H1 (cell line): ENCODE measurements around the gene GDAP2. TPM values are rescaled to one million over a fixed set of nuclear protein-coding genes. Genes with fewer than 3 reads are reported as not detected.

Experiments used
- CTCF ChIA-PET: fragments of 300-600 bp; sonication (Branson Sonifier 250); formaldehyde crosslinking; loops from one replicate; lab custom pipeline; 2021; ENCODE audit not compliant: partially characterized antibody; lab: Charles Lee
- POLR2A ChIA-PET: fragments of 300-600 bp; sonication (Branson Sonifier 250); formaldehyde crosslinking; loops from one replicate; lab custom pipeline; 2021; ENCODE audit warnings: inconsistent platforms; ENCODE audit not compliant: partially characterized antibody; lab: Charles Lee
- DNase-seq, 2 experiments: peaks; one replicate each; pipeline versions ENCODE4 v3.0.0 to v3.0.0-alpha.2; 2010 to 2022; ENCODE audit warnings: low spot score in 2 of 2, low read depth in 1 of 2, mixed read lengths in 1 of 2
- FAIRE-seq: peaks from 2 replicates; lab custom pipeline; 2011; peaks lifted over from hg19 to GRCh38; lab: Jason Lieb, UNC
- H2AFZ ChIP-seq: 2 replicates; pipeline ENCODE4 v1.8.1; 2012; ENCODE audit warnings: low read length, inconsistent platforms
- H2AK5ac ChIP-seq: 2 replicates; pipeline ENCODE4 v1.6.1; 2013; ENCODE audit warnings: low read depth, low read length
- H2BK120ac ChIP-seq: replicated peaks from 2 replicates; pipeline ENCODE3; 2013; ENCODE audit warnings: low read depth, low read length, inconsistent platforms
- H2BK12ac ChIP-seq: 2 replicates; pipeline ENCODE4 v1.6.1; 2013; ENCODE audit warnings: low read depth, low read length
- H2BK15ac ChIP-seq: 2 replicates; pipeline ENCODE4 v1.6.1; 2013; ENCODE audit warnings: low read length
- H2BK20ac ChIP-seq: 2 replicates; pipeline ENCODE4 v1.6.1; 2013; ENCODE audit warnings: low read length
- H2BK5ac ChIP-seq: 2 replicates; pipeline ENCODE4 v1.6.1; 2013; ENCODE audit warnings: low read depth, low read length
- H3K14ac ChIP-seq: 2 replicates; pipeline ENCODE4 v1.6.1; 2013; ENCODE audit warnings: inconsistent platforms; ENCODE audit not compliant: insufficient read length
- H3K18ac ChIP-seq: 2 replicates; pipeline ENCODE4 v1.6.1; 2013; ENCODE audit warnings: low read length; ENCODE audit errors: extremely low read depth
- H3K23ac ChIP-seq: 2 replicates; pipeline ENCODE4 v1.6.1; 2013; ENCODE audit warnings: inconsistent platforms; ENCODE audit not compliant: insufficient read length
- H3K23me2 ChIP-seq: 2 replicates; pipeline ENCODE4 v1.6.1; 2013; ENCODE audit warnings: low read depth, low read length
- H3K27ac ChIP-seq: 2 replicates; pipeline ENCODE4 v1.6.1; 2011; ENCODE audit warnings: low read depth, low read length, inconsistent platforms
- H3K27me3 ChIP-seq, 4 experiments: replicated peaks in 1 of 4; 1 replicate in 1 of 4; 2 replicates in 3 of 4; pipeline versions ENCODE4 v1.6.1 to v1.8.1; 2011 to 2013; ENCODE audit warnings: low read length in 3 of 4, mild to moderate bottlenecking in 3 of 4, inconsistent platforms in 2 of 4, mixed read lengths in 2 of 4, moderate library complexity in 1 of 4; ENCODE audit not compliant: control insufficient read depth in 3 of 4, insufficient read depth in 3 of 4; ENCODE audit errors: extremely low read depth in 1 of 4
- H3K36me3 ChIP-seq, 4 experiments: 2 replicates each; pipeline versions ENCODE4 v1.6.1 to v1.8.1; 2011 to 2013; ENCODE audit warnings: mild to moderate bottlenecking in 4 of 4, low read length in 3 of 4, moderate library complexity in 2 of 4, control low read depth in 1 of 4, inconsistent platforms in 1 of 4; ENCODE audit not compliant: insufficient read depth in 4 of 4, control insufficient read depth in 2 of 4
- H3K4ac ChIP-seq: replicated peaks from 2 replicates; pipeline ENCODE3; 2013; ENCODE audit warnings: low read length, low read depth, mixed read lengths, inconsistent platforms; ENCODE audit not compliant: insufficient read length
- H3K4me1 ChIP-seq, 4 experiments: replicated peaks in 1 of 4; 1 replicate in 1 of 4; 2 replicates in 3 of 4; pipeline versions ENCODE4 v1.6.1 to v1.8.1; 2011 to 2013; ENCODE audit warnings: low read length in 3 of 4, inconsistent platforms in 2 of 4, mixed read lengths in 1 of 4; ENCODE audit not compliant: insufficient read depth in 4 of 4, control insufficient read depth in 3 of 4
- H3K4me2 ChIP-seq, 2 experiments: 2 replicates each; pipeline versions ENCODE4 v1.6.1 to v1.8.1; 2011 to 2013; ENCODE audit warnings: low read depth in 2 of 2, low read length in 2 of 2, control low read depth in 1 of 2, inconsistent platforms in 1 of 2, mild to moderate bottlenecking in 1 of 2; ENCODE audit not compliant: insufficient read depth in 1 of 2
- H3K4me3 ChIP-seq, 4 experiments: fragments of 200-600, 300-600 bp in 1 of 4; sonication (generic), shearing (Covaris generic), sonication (Bioruptor Twin) in 1 of 4; 2 replicates each; pipeline versions ENCODE4 v1.5.1 to v1.8.1; 2011 to 2016; ENCODE audit warnings: low read length in 4 of 4, low read depth in 3 of 4, control low read depth in 2 of 4, inconsistent platforms in 2 of 4, mild to moderate bottlenecking in 2 of 4, mixed read lengths in 1 of 4, moderate library complexity in 1 of 4; ENCODE audit not compliant: insufficient read depth in 2 of 4; ENCODE audit errors: extremely low read depth in 1 of 4
- H3K56ac ChIP-seq: replicated peaks from 2 replicates; pipeline ENCODE3; 2013; ENCODE audit warnings: low read depth, mild to moderate bottlenecking, mixed read lengths, low read length, inconsistent platforms; ENCODE audit not compliant: insufficient read length
- H3K79me1 ChIP-seq: 2 replicates; pipeline ENCODE4 v1.6.1; 2013; ENCODE audit warnings: low read depth, low read length, control low read depth
- H3K79me2 ChIP-seq, 2 experiments: 2 replicates each; pipeline versions ENCODE4 v1.6.1 to v1.8.1; 2012 to 2013; ENCODE audit warnings: low read length in 2 of 2, mild to moderate bottlenecking in 2 of 2, inconsistent platforms in 1 of 2; ENCODE audit not compliant: insufficient read depth in 2 of 2, control insufficient read depth in 1 of 2
- H3K9ac ChIP-seq, 4 experiments: replicated peaks in 1 of 4; 1 replicate in 1 of 4; 2 replicates in 3 of 4; pipeline versions ENCODE4 v1.6.1 to v1.8.1; 2011 to 2013; ENCODE audit warnings: low read depth in 3 of 4, low read length in 3 of 4, control low read depth in 2 of 4, mild to moderate bottlenecking in 2 of 4, moderate library complexity in 2 of 4, inconsistent platforms in 1 of 4; ENCODE audit errors: extremely low read depth in 1 of 4
- H3K9me3 ChIP-seq, 2 experiments: 2 replicates each; pipeline versions ENCODE4 v1.6.1 to v1.8.1; 2012 to 2013; ENCODE audit warnings: mild to moderate bottlenecking in 2 of 2, moderate library complexity in 2 of 2, control low read depth in 1 of 2, inconsistent platforms in 1 of 2, low read depth in 1 of 2, low read length in 1 of 2, mixed read lengths in 1 of 2; ENCODE audit not compliant: insufficient read depth in 2 of 2
- H4K20me1 ChIP-seq, 2 experiments: replicated peaks in 1 of 2; 2 replicates each; pipeline versions ENCODE3 to v1.8.1; 2011 to 2013; ENCODE audit warnings: inconsistent platforms in 2 of 2, low read length in 2 of 2, mild to moderate bottlenecking in 1 of 2; ENCODE audit not compliant: insufficient read depth in 2 of 2, control insufficient read depth in 1 of 2
- H4K5ac ChIP-seq: 2 replicates; pipeline ENCODE4 v1.6.1; 2013; ENCODE audit warnings: low read length, low read depth, mixed read lengths, inconsistent platforms; ENCODE audit not compliant: insufficient read length
- H4K8ac ChIP-seq: 2 replicates; pipeline ENCODE4 v1.8.0; 2013; ENCODE audit warnings: mild to moderate bottlenecking, moderate library complexity, low read length, inconsistent platforms; ENCODE audit not compliant: insufficient read depth; ENCODE audit errors: extremely low read depth
- H4K91ac ChIP-seq: replicated peaks from 2 replicates; pipeline ENCODE3; 2013; ENCODE audit warnings: low read length, mixed read lengths, inconsistent platforms; ENCODE audit not compliant: insufficient read length
- CTBP2 ChIP-seq: IDR thresholded peaks from 2 replicates; pipeline ENCODE4 v1.7.0; 2011; ENCODE audit warnings: borderline replicate concordance, mild to moderate bottlenecking, moderate library complexity, mixed read lengths, low read length; ENCODE audit not compliant: insufficient read depth, insufficient read length
- JUND ChIP-seq: IDR thresholded peaks from 2 replicates; pipeline ENCODE4 v1.6.1; 2011; ENCODE audit warnings: mild to moderate bottlenecking, improper control_type of control experiment, low read length
- SIX5 ChIP-seq: IDR thresholded peaks from 2 replicates; pipeline ENCODE4 v1.6.1; 2011; ENCODE audit warnings: mild to moderate bottlenecking, low read depth, low read length
- SRF ChIP-seq: IDR thresholded peaks from 2 replicates; pipeline ENCODE4 v1.6.1; 2011; ENCODE audit warnings: mild to moderate bottlenecking, low read depth, low read length, moderate library complexity
- WGBS, 2 experiments: shearing (Covaris generic) in 1 of 2; methylation state at CpG; one replicate each; pipeline versions ENCODE4 v1.1.6 to v1.1.7; 2013 to 2015; ENCODE audit warnings: low lambda C conversion rate in 2 of 2, mixed read lengths in 2 of 2, inconsistent platforms in 1 of 2, low coverage in 1 of 2, missing lambda C conversion rate in 1 of 2; ENCODE audit not compliant: insufficient replicate concordance in 2 of 2, insufficient coverage in 1 of 2, insufficient read length in 1 of 2; ENCODE audit errors: extremely low coverage in 1 of 2, missing lambda C conversion rate in 1 of 2; 5-methylcytosine and 5-hydroxymethylcytosine counted together
- polyA plus RNA-seq, 7 experiments: library from polyadenylated mRNA; depleted of rRNA in 3 of 7; stranded (reverse) in 5 of 7; unstranded in 2 of 7; fragments of >200 nt in 5 of 7; fragments of 200-250 nt in 2 of 7; gene quantifications; 1 replicate in 5 of 7; 2 replicates in 1 of 7; 4 replicates in 1 of 7; pipeline versions ENCODE4 v1.2.1 to v1.2.3, GENCODE V29; 2011 to 2013; ENCODE audit warnings: missing spikeins in 2 of 7, mixed read lengths in 2 of 7
- total RNA-seq: library from RNA; stranded (reverse); fragmentation: NEBNext Ultra II Directional; extraction: Animal tissue kit (Norgen Biotek cat#: 25700); gene quantifications from 2 replicates; pipeline ENCODE4 v1.2.1, GENCODE V29; 2021

The GDAP2 gene
- total and polyA plus RNA-seq, 2 of the 8 experiments (the other 6 are each of a cell fraction or from before 2014, with no cell fraction given): 8.6 to 27.8 TPM

- POLR2A ChIA-PET: no interaction called here
- Histone ChIP-seq H2BK5ac (no peak overlapping the region), H4K5ac (no peak overlapping the region), H3K23me2 (no peaks in the 10 kb centered on the region), H3K4me1 (peaks cover 0 to 5% (median 1%) of the 10 kb centered on the region in 4 experiments; a peak in 4 of 7 replicates), H2BK120ac (no peak overlapping the region), H3K27ac (no peak overlapping the region), H3K9me3 (no peaks in the 10 kb centered on the region), H2AK5ac (no peak overlapping the region), H3K23ac (no peak overlapping the region), H2BK12ac (no peak overlapping the region), H3K4me2 (no peak overlapping the region), H2BK20ac (no peak overlapping the region), H2AFZ (no peak overlapping the region), H3K4ac (no peak overlapping the region), H4K20me1 (no peaks in the 10 kb centered on the region), H3K18ac (no peak overlapping the region), H3K9ac (no peak overlapping the region), H4K8ac (no peak overlapping the region), H3K56ac (no peak overlapping the region), H3K14ac (no peak overlapping the region), H4K91ac (no peak overlapping the region), H3K4me3 (no peak overlapping the region), H3K79me1 (no peaks in the 10 kb centered on the region), H2BK15ac (no peak overlapping the region), H3K27me3 (no peaks in the 10 kb centered on the region), H3K79me2 (no peaks in the 10 kb centered on the region), H3K36me3 (peaks cover 4 to 22% (median 7%) of the 10 kb centered on the region in 4 experiments; a peak in 7 of 8 replicates)
- FAIRE-seq: no peak
- DNase-seq: no peak
- 91% methylated on average over 3 of the region's 3 CpGs; no CpG with 5 or more reads in 1 of the 2 experiments for WGBS, 2 experiments
- TF ChIP-seq SRF (no peak), CTBP2 (no peak), JUND (no peak), SIX5 (no peak)
- CTCF ChIA-PET: no interaction called here
These were observed 35.0 kb upstream of the GDAP2 start for GRCh38 chr1:117964290-117965038.
